ENCODE measurements around the gene CDK5RAP3.

- no peak for TF ChIP-seq CREB1 (IDR thresholded peaks at IDR 0.05; ENCODE audit: low read depth)
- TF ChIP-seq ZBTB7A (IDR thresholded peaks at IDR 0.05; ENCODE audit: low read depth), result no peak
- TF ChIP-seq CEBPB (IDR thresholded peaks at IDR 0.05), result no peak
- no peak for TF ChIP-seq TAF1 (IDR thresholded peaks at IDR 0.05; ENCODE audit: low read depth)
- TF ChIP-seq FOXM1 (IDR thresholded peaks at IDR 0.05; ENCODE audit: borderline replicate concordance, low read depth), result no peak
- no peak for TF ChIP-seq YY1 (IDR thresholded peaks at IDR 0.05; ENCODE audit: low read depth)
- no peak for TF ChIP-seq EP300 (IDR thresholded peaks at IDR 0.05; ENCODE audit: borderline replicate concordance)
- TF ChIP-seq, protein P1, sequence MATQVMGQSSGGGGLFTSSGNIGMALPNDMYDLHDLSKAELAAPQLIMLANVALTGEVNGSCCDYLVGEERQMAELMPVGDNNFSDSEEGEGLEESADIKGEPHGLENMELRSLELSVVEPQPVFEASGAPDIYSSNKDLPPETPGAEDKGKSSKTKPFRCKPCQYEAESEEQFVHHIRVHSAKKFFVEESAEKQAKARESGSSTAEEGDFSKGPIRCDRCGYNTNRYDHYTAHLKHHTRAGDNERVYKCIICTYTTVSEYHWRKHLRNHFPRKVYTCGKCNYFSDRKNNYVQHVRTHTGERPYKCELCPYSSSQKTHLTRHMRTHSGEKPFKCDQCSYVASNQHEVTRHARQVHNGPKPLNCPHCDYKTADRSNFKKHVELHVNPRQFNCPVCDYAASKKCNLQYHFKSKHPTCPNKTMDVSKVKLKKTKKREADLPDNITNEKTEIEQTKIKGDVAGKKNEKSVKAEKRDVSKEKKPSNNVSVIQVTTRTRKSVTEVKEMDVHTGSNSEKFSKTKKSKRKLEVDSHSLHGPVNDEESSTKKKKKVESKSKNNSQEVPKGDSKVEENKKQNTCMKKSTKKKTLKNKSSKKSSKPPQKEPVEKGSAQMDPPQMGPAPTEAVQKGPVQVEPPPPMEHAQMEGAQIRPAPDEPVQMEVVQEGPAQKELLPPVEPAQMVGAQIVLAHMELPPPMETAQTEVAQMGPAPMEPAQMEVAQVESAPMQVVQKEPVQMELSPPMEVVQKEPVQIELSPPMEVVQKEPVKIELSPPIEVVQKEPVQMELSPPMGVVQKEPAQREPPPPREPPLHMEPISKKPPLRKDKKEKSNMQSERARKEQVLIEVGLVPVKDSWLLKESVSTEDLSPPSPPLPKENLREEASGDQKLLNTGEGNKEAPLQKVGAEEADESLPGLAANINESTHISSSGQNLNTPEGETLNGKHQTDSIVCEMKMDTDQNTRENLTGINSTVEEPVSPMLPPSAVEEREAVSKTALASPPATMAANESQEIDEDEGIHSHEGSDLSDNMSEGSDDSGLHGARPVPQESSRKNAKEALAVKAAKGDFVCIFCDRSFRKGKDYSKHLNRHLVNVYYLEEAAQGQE (IDR thresholded peaks at IDR 0.05; ENCODE audit: low read depth), result no peak
- no peak for TF ChIP-seq RAD21 (IDR thresholded peaks at IDR 0.05; ENCODE audit: low read depth)
- TF ChIP-seq, protein P2, sequence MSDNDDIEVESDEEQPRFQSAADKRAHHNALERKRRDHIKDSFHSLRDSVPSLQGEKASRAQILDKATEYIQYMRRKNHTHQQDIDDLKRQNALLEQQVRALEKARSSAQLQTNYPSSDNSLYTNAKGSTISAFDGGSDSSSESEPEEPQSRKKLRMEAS (IDR thresholded peaks at IDR 0.05), result no peak
- TF ChIP-seq TCF12 (IDR thresholded peaks at IDR 0.05; ENCODE audit: low read depth), result no peak
- no peak for TF ChIP-seq EGR1 (IDR thresholded peaks at IDR 0.05)
Measured at GRCh38 chr17:47981462-47981861, 10.5 kb downstream of the CDK5RAP3 start.
